Large intestine (tissue), 3 donors: ENCODE results near the gene PDCD7. TPM values are rescaled to one million over a fixed set of nuclear protein-coding genes. Genes with fewer than 3 reads are reported as not detected.
A peak's percentile ranks its signal among the peaks of the same experiment; 100 is the strongest.

ENCODE experiments used
- DNase-seq, 2 donors: peaks; one replicate each; pipeline versions ENCODE4 v3.0.0 to v3.0.0-alpha.2; 2013
- H3K27ac ChIP-seq: one replicate; pipeline ENCODE4 v1.5.1; 2013; ENCODE audit warnings: low read length
- H3K27me3 ChIP-seq: 2 replicates; pipeline ENCODE4 v1.6.1; 2013; ENCODE audit warnings: low read length; ENCODE audit not compliant: control insufficient read depth, insufficient read depth
- H3K36me3 ChIP-seq: 2 replicates; pipeline ENCODE4 v1.6.1; 2013; ENCODE audit warnings: low read length; ENCODE audit not compliant: control insufficient read depth, insufficient read depth
- H3K4me1 ChIP-seq: one replicate; pipeline ENCODE4 v1.6.1; 2013; ENCODE audit warnings: low read length; ENCODE audit not compliant: control insufficient read depth, insufficient read depth
- H3K4me3 ChIP-seq: one replicate; pipeline ENCODE4 v1.5.1; 2013; ENCODE audit warnings: low read length
- H3K9me3 ChIP-seq: one replicate; pipeline ENCODE4 v1.6.1; 2013; ENCODE audit warnings: mild to moderate bottlenecking, low read depth, low read length, moderate library complexity; ENCODE audit not compliant: control insufficient read depth
- WGBS: methylation state at CpG from one replicate; pipeline ENCODE4 v1.1.5; 2013; ENCODE audit warnings: low lambda C conversion rate; ENCODE audit not compliant: insufficient coverage; 5-methylcytosine and 5-hydroxymethylcytosine counted together
- polyA plus RNA-seq: library from polyadenylated mRNA; unstranded; fragments of 120-200 nt; gene quantifications from one replicate; pipeline ENCODE4 v1.2.1, GENCODE V29; 2013

Gene PDCD7
- polyA plus RNA-seq, 1 donor: 21.0 TPM

GRCh38 chr15:65092911-65093792 lies 40.5 kb downstream of the PDCD7 start:
- peak overlapping the region; percentile 81 for H3K27ac ChIP-seq
- WGBS: no CpG with 5 or more reads among the region's 17 CpGs

GRCh38 chr15:65091946-65092770 lies 41.5 kb downstream of the PDCD7 start:
- no peaks in the 10 kb centered on the region for H3K9me3 ChIP-seq
- H3K27ac ChIP-seq: peak overlapping the region; percentile 54
- H3K4me3 ChIP-seq: no peak overlapping the region
- DNase-seq: peak in 1 of 2 donors; percentile 57
- H3K27me3 ChIP-seq: no peaks in the 10 kb centered on the region
- WGBS: no CpG with 5 or more reads among the region's 12 CpGs
- peaks cover 86% of the 10 kb centered on the region for H3K4me1 ChIP-seq
- peaks cover under 1% of the 10 kb centered on the region for H3K36me3 ChIP-seq

More at GRCh38 chr15:65092911-65093792, 40.5 kb downstream of the PDCD7 start:
- Histone ChIP-seq H3K36me3 (peaks cover 11% of the 10 kb centered on the region), H3K4me1 (peaks cover 76% of the 10 kb centered on the region), H3K4me3 (no peak overlapping the region), H3K9me3 (no peaks in the 10 kb centered on the region), H3K27me3 (no peaks in the 10 kb centered on the region)
- no peak for DNase-seq

GRCh38 chr15:65089206-65089824 lies 44.3 kb downstream of the PDCD7 start:
- WGBS: no CpG with 5 or more reads among the region's 5 CpGs
- Histone ChIP-seq H3K27ac (peak overlapping the region; percentile 97), H3K36me3 (no peaks in the 10 kb centered on the region), H3K4me1 (peaks cover 76% of the 10 kb centered on the region), H3K27me3 (no peaks in the 10 kb centered on the region), H3K9me3 (no peaks in the 10 kb centered on the region), H3K4me3 (no peak overlapping the region)
- DNase-seq: peak; percentile 80 to 89

GRCh38 chr15:65088643-65089021 lies 45.0 kb downstream of the PDCD7 start:
- Histone ChIP-seq H3K9me3 (no peaks in the 10 kb centered on the region), H3K27me3 (no peaks in the 10 kb centered on the region), H3K36me3 (no peaks in the 10 kb centered on the region), H3K4me1 (peaks cover 70% of the 10 kb centered on the region), H3K27ac (peak overlapping the region; percentile 97), H3K4me3 (no peak overlapping the region)
- no CpG with 5 or more reads among the region's 6 CpGs for WGBS
- DNase-seq: peak; percentile 90 to 95

- Histone ChIP-seq H3K4me3 (no peak overlapping the region), H3K27ac (peak overlapping the region; percentile 97), H3K4me1 (peaks cover 70% of the 10 kb centered on the region), H3K9me3 (no peaks in the 10 kb centered on the region), H3K36me3 (no peaks in the 10 kb centered on the region), H3K27me3 (no peaks in the 10 kb centered on the region)
- DNase-seq: no peak
- 55% methylated on average over 2 of the region's 13 CpGs for WGBS
Measured at GRCh38 chr15:65087873-65088642, 45.5 kb downstream of the PDCD7 start.

GRCh38 chr15:65087411-65087810 lies 46.2 kb downstream of the PDCD7 start:
- peak overlapping the region; percentile 97 for H3K27ac ChIP-seq
- H3K9me3 ChIP-seq: no peaks in the 10 kb centered on the region
- no peaks in the 10 kb centered on the region for H3K36me3 ChIP-seq
- peak in 1 of 2 donors; percentile 42 for DNase-seq
- H3K4me1 ChIP-seq: peaks cover 70% of the 10 kb centered on the region
- no peaks in the 10 kb centered on the region for H3K27me3 ChIP-seq
- WGBS: no CpG with 5 or more reads among the region's 3 CpGs
- no peak overlapping the region for H3K4me3 ChIP-seq

GRCh38 chr15:65086680-65087111 lies 46.9 kb downstream of the PDCD7 start:
- Histone ChIP-seq H3K4me3 (no peak overlapping the region), H3K27me3 (no peaks in the 10 kb centered on the region), H3K36me3 (no peaks in the 10 kb centered on the region), H3K27ac (no peak overlapping the region), H3K4me1 (peaks cover 72% of the 10 kb centered on the region), H3K9me3 (no peaks in the 10 kb centered on the region)
- no peak for DNase-seq
- no CpG with 5 or more reads among the region's 6 CpGs for WGBS

GRCh38 chr15:65085990-65086679 lies 47.5 kb downstream of the PDCD7 start:
- WGBS: no CpG with 5 or more reads among the region's 6 CpGs
- Histone ChIP-seq H3K27ac (no peak overlapping the region), H3K9me3 (no peaks in the 10 kb centered on the region), H3K36me3 (no peaks in the 10 kb centered on the region), H3K27me3 (no peaks in the 10 kb centered on the region), H3K4me3 (no peak overlapping the region), H3K4me1 (peaks cover 72% of the 10 kb centered on the region)
- peak in 1 of 2 donors; percentile 48 for DNase-seq

GRCh38 chr15:65085207-65085753 lies 48.3 kb downstream of the PDCD7 start:
- Histone ChIP-seq H3K27ac (no peak overlapping the region), H3K36me3 (no peaks in the 10 kb centered on the region), H3K9me3 (no peaks in the 10 kb centered on the region), H3K4me1 (peaks cover 65% of the 10 kb centered on the region), H3K4me3 (no peak overlapping the region), H3K27me3 (no peaks in the 10 kb centered on the region)
- no CpG with 5 or more reads among the region's 8 CpGs for WGBS
- no peak for DNase-seq
